HFF-Myc (cell line): Measurements from ENCODE around the gene PKN1.
A peak's percentile ranks its signal among the peaks of the same experiment; 100 is the strongest.

ENCODE experiments used
- DNase-seq: peaks from one replicate; pipeline ENCODE4 v3.0.0-alpha.2; 2011; ENCODE audit warnings: low read depth; ENCODE audit errors: extremely low read depth
- H3K4me3 ChIP-seq: replicated peaks from 2 replicates; pipeline ENCODE4 v1.5.1; 2011; ENCODE audit warnings: low read depth, mild to moderate bottlenecking, control low read depth, low read length
- TF ChIP-seq, protein P1 (sequence below): IDR thresholded peaks from 2 replicates; pipeline ENCODE4 v1.5.1; 2012; ENCODE audit warnings: mild to moderate bottlenecking, low read depth, low read length, control low read depth; ENCODE audit errors: missing control alignments

Gene PKN1

GRCh38 chr19:14418856-14419105 is 14.3 kb upstream of the PKN1 start:
- TF ChIP-seq, protein P1, sequence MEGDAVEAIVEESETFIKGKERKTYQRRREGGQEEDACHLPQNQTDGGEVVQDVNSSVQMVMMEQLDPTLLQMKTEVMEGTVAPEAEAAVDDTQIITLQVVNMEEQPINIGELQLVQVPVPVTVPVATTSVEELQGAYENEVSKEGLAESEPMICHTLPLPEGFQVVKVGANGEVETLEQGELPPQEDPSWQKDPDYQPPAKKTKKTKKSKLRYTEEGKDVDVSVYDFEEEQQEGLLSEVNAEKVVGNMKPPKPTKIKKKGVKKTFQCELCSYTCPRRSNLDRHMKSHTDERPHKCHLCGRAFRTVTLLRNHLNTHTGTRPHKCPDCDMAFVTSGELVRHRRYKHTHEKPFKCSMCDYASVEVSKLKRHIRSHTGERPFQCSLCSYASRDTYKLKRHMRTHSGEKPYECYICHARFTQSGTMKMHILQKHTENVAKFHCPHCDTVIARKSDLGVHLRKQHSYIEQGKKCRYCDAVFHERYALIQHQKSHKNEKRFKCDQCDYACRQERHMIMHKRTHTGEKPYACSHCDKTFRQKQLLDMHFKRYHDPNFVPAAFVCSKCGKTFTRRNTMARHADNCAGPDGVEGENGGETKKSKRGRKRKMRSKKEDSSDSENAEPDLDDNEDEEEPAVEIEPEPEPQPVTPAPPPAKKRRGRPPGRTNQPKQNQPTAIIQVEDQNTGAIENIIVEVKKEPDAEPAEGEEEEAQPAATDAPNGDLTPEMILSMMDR = no peak
- no peak for DNase-seq

GRCh38 chr19:14419106-14419813 is 13.8 kb upstream of the PKN1 start, which contains the start of gene DDX39A:
Gene DDX39A, minus strand, starts transcription at chr19:14419341. Its CDS starts 6,121 bp downstream, at chr19:14413220.
- TF ChIP-seq, protein P1 = no peak
- peak; percentile 97 for DNase-seq
- H3K4me3 ChIP-seq = peak within 1 kb of the TSS; percentile 89

More at GRCh38 chr19:14418856-14419105, 14.3 kb upstream of the PKN1 start:
- H3K4me3 ChIP-seq = peak overlapping the region; percentile 89

DNA sequence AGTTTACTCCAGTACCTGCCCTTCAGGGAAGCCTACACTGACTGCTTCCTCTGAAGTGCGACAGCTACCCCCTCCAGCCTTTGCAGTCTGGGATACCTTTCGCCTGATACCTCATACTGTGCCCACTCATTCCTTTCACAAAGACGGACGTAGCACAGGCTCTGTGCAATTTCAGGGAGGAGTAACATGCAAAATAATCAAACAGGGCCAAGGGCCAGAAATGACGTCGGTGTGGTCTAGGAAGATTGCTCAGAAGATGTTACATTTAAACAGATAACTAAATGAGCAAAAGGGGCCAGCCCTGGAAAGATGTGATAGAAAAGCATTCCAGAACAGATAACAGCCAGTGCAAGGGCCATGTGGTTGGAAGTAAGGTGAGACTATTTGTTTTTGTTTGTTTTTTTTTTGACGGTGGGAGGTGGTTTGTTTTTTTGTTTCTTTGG is 7.4 kb upstream of the PKN1 start:
- DNase-seq = no peak
- TF ChIP-seq, protein P1 = no peak
- no peak overlapping the region for H3K4me3 ChIP-seq

DNA sequence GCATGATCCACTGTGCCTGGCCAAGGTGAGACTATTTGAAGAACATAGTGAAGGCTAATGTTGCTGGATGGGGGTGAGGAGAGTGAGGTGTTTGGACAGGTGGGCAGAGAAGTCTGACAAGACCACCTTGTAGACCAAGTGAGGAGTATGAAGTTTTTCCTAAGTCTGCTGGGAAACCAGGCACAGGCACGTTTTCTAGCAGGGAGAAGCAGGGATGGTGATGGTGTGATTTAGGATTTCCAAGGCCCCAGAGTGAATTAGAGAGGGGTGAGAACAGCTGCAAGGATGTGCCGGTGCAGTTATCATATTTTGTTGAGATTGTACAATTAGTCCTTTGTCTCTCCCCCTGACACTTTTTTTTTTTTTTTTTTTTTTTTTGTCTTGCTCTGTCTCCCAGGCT is 5.6 kb upstream of the PKN1 start:
- TF ChIP-seq, protein P1 = no peak
- no peak for DNase-seq
- H3K4me3 ChIP-seq = no peak overlapping the region

- H3K4me3 ChIP-seq = no peak overlapping the region
- TF ChIP-seq, protein P1 = no peak
- no peak for DNase-seq
These were observed 4.2 kb upstream of the PKN1 start for GRCh38 chr19:14428882-14429416.

DNA sequence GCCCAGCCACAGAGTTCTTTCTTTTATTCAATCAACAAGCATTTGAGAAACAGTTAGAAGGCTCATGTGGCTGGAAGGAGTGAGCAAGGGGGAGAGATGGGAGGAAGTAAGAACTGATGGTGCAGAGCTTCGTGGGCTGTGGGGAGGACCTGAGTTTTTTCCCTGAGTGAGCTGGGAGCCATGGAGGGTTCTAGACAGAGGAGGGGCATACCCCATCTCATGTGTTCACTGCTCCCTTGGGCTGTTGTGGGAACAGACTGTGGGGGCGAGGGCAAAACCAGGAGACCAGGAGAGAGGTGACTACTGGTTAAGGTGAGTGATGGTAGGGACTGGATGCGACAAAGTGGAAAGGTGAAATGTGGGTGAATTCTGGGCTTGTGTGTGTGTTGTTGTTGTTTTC is 2.4 kb upstream of the PKN1 start:
- no peak for DNase-seq
- no peak overlapping the region for H3K4me3 ChIP-seq
- TF ChIP-seq, protein P1 = no peak
